Heart left ventricle (tissue), 13 donors: ENCODE data around the gene RLN3.

Experiments used
- CTCF ChIP-seq, 12 donors: fragments of 200-600 bp; sonication (generic) in 4 of 12; IDR thresholded peaks; one replicate each; pipeline versions ENCODE4 v1.5.0 to v1.8.0; 2018 to 2022; ENCODE audit warnings: antibody characterized with exemption in 12 of 12, mild to moderate bottlenecking in 5 of 12
- POLR2A ChIP-seq, 2 donors: fragments of 450-650 bp; IDR thresholded peaks; one replicate each; pipeline ENCODE4 v1.6.1; 2017; ENCODE audit warnings: antibody characterized with exemption in 2 of 2, mild to moderate bottlenecking in 2 of 2, moderate library complexity in 2 of 2
- donor health status: ischemic (EF 13 %, LVEDD 7.1; RV severe dilation, severe dysfunction).
- donor health status: DM: no; HTN: yes; CAD: no.
- donor health status: DM: no; HTN: no; CAD: no.
- donor health status: ischemic (EF 25% LVEDD 6.9; RV normal size, moderate dysfunction).
- donor health status: ischemic (EF 25% LVEDD 5.7; RV mildly dilated, moderate dysfunction).
- donor health status: ischemic (EF 35%, LVEDD 5.7; RV mildly dilated, moderate dysfunction).
- donor health status: nonischemic (EF 11% LVEDD 7.7; RV severe dilation, severe dysfunction).
- donor health status: DM: yes; HTN: yes; CAD: no.
- donor health status: PGD.
- donor health status: ischemic (EF 29% LVEDD 5.4; RV normal size, mild dysfunction).
- donor health status: nonischemic (EF 23%, LVEDD 6.1; RV moderate dilation, normal function).

- TF ChIP-seq POLR2A (IDR thresholded peaks at IDR 0.05) (no peak), CTCF (IDR thresholded peaks at IDR 0.05) (no peak)
Measured at GRCh38 chr19:13979244-13979615, 48.7 kb upstream of the RLN3 start.
